IPS DF 6.9 (cell line): Measurements from ENCODE around the gene LEAP2.

Experiments used
- DNase-seq: peaks from one replicate; pipeline ENCODE4 v3.0.0-alpha.2; 2013; ENCODE audit warnings: low read depth, low spot score
- H3K27ac ChIP-seq: one replicate; pipeline ENCODE4 v1.5.1; 2013; ENCODE audit warnings: low read length, control low read depth
- H3K27me3 ChIP-seq: 2 replicates; pipeline ENCODE4 v1.6.1; 2013; ENCODE audit warnings: mild to moderate bottlenecking, low read length; ENCODE audit not compliant: control insufficient read depth, insufficient read depth
- H3K36me3 ChIP-seq: 2 replicates; pipeline ENCODE4 v1.6.1; 2013; ENCODE audit warnings: low read length; ENCODE audit not compliant: control insufficient read depth, insufficient read depth
- H3K4me1 ChIP-seq: 2 replicates; pipeline ENCODE4 v1.6.1; 2013; ENCODE audit warnings: low read length; ENCODE audit not compliant: control insufficient read depth, insufficient read depth
- H3K4me3 ChIP-seq: 2 replicates; pipeline ENCODE4 v1.5.1; 2013; ENCODE audit warnings: mild to moderate bottlenecking, low read length
- H3K9me3 ChIP-seq: 2 replicates; pipeline ENCODE4 v1.6.1; 2013; ENCODE audit warnings: low read length, inconsistent platforms; ENCODE audit not compliant: control insufficient read depth, insufficient read depth
- WGBS: extraction: QIAGEN DNeasy Blood & Tissue Kit; methylation state at CpG from one replicate; pipeline ENCODE4 v1.1.7; 2013; ENCODE audit warnings: mixed read lengths, missing lambda C conversion rate; ENCODE audit not compliant: insufficient read length, insufficient coverage; 5-methylcytosine and 5-hydroxymethylcytosine counted together

The LEAP2 gene

DNA sequence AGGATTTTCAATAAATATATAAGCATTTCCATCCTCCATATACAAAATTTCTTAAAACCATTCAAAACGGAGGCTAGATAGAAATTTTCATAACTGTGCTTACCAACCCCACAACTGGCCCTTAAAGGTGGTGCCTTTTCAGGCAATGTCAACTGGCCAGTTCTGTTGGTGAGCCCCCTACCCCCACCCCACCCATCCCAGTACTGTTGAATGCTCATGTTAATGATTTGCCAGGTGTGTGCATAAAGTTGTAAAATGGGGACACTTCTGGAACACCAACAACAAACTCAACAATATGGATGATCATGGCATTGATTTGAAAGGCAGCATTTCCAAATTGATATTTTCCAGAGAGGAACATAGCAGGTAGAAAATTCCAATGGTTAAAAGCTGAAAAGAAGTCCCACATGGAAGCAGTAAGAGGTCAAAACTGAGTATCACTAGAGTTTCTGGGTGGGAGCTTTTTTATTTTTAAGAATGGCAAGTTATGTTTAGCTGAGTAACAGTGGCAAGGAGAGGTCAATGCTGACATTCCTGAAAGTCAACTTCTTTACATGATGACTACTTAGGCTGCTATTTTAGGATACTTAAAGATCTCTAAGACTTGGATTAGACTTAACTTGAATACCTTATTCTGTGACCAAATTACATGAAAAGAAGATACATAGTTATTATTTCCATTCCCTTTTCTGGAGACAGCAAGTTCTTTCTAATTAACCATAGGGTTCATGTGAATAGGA lies 2.7 kb downstream of the LEAP2 start:
- Histone ChIP-seq H3K4me1 (no peaks in the 10 kb centered on the region), H3K9me3 (no peaks in the 10 kb centered on the region), H3K36me3 (peaks cover 5% of the 10 kb centered on the region; the same call in 1 of the 2 replicates), H3K27me3 (no peaks in the 10 kb centered on the region), H3K27ac (no peak overlapping the region), H3K4me3 (no peak overlapping the region)
- no peak for DNase-seq
- no CpG with 5 or more reads among the region's 1 CpG for WGBS

DNA sequence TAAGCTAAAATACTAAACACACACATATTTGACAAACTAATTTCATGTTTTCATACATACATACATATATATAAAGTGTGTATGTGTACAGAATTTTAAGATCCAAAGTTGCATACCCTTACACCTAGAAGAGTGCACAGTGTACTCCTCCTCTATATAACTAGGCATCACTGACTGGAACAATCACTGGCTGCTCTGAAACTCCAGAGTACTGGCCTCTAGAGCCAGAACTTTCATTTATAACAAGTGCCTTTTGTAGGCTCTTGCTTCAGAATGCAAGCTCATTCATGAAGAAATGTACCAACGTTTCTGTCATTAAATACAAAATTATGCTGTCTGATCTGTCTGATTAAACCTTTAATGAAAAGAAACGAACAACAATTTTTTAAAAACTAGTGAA lies 4.0 kb downstream of the LEAP2 start:
- Histone ChIP-seq H3K4me1 (no peaks in the 10 kb centered on the region), H3K27ac (no peak overlapping the region), H3K4me3 (no peak overlapping the region), H3K9me3 (no peaks in the 10 kb centered on the region), H3K36me3 (peaks cover 3% of the 10 kb centered on the region; the same call in 1 of the 2 replicates), H3K27me3 (no peaks in the 10 kb centered on the region)
- DNase-seq, result no peak
- WGBS, result no CpG with 5 or more reads among the region's 2 CpGs

DNA sequence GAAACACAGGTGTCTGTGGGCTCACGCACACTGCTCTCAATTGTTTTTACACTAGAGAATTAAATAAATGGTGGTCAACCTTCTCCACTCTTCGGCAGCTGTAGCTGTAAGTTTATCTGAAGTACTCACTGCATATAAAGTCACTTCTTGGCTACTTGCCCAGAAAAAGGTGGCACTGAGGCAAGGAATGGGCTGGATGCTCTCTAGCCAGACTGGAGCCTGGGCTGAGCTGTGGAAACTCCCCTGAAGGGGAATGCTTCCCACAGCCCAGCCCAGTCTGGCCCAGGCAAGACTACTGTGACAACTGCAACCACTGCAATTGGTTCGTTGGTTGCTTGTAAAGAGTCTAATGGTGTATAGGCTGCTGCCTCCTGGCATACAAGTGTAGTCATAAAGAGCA lies 4.5 kb downstream of the LEAP2 start:
- H3K27me3 ChIP-seq, result no peaks in the 10 kb centered on the region
- no peaks in the 10 kb centered on the region for H3K9me3 ChIP-seq
- H3K4me1 ChIP-seq, result no peaks in the 10 kb centered on the region
- no peak overlapping the region for H3K4me3 ChIP-seq
- peaks cover 3% of the 10 kb centered on the region; the same call in 1 of the 2 replicates for H3K36me3 ChIP-seq
- no peak for DNase-seq
- no CpG with 5 or more reads among the region's 3 CpGs for WGBS
- no peak overlapping the region for H3K27ac ChIP-seq

GRCh38 chr5:132883261-132883834 lies 9.9 kb downstream of the LEAP2 start:
- no peaks in the 10 kb centered on the region for H3K27me3 ChIP-seq
- no peak for DNase-seq
- H3K27ac ChIP-seq, result no peak overlapping the region
- 100% methylated on average over 1 of the region's 2 CpGs for WGBS
- H3K36me3 ChIP-seq, result peaks cover 10% of the 10 kb centered on the region; the same call in 1 of the 2 replicates
- no peaks in the 10 kb centered on the region for H3K4me1 ChIP-seq
- H3K4me3 ChIP-seq, result no peak overlapping the region
- H3K9me3 ChIP-seq, result no peaks in the 10 kb centered on the region

- Histone ChIP-seq H3K4me3 (no peak overlapping the region), H3K27me3 (no peaks in the 10 kb centered on the region), H3K9me3 (no peaks in the 10 kb centered on the region), H3K4me1 (no peaks in the 10 kb centered on the region), H3K27ac (no peak overlapping the region), H3K36me3 (peaks cover 10% of the 10 kb centered on the region; the same call in 1 of the 2 replicates)
- DNase-seq, result no peak
- WGBS, result no CpG with 5 or more reads among the region's 2 CpGs
Observed at GRCh38 chr5:132884548-132884947, 11.1 kb downstream of the LEAP2 start.

DNA sequence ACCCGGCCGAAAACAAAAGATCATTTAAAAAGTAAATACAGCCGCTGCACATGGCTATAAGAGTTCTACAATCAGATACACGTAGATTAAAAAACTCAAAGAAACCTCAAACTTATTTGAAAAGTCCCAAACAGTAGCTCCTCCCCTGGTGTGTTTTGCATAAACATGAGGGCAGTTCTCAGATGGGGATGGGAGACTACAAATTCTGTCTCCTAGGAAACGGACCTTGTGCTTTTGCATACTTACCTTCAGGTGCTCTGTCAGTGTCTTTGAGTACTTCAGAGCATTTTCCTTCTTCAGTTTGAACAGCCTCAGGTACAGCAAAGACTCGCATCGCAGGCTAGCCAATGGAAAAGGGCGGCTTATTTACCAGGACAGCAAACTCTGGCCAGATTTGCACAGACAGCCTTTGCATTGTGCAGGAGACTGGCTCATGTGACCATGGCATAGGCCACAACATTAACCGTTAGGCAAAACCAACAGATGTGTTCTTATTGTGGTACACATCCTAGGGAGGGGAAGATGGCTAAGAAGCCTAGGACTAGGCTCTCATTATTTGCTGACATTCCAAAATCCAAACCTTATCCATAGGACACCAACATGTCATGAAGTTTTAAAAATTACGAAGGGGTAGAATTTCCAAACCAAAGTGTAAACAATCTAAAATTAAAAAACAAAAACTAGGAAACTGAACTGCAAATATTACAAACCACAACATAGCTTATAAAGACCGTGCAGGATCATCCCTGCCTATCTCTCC lies 12.8 kb downstream of the LEAP2 start:
- no peaks in the 10 kb centered on the region for H3K4me1 ChIP-seq

DNA sequence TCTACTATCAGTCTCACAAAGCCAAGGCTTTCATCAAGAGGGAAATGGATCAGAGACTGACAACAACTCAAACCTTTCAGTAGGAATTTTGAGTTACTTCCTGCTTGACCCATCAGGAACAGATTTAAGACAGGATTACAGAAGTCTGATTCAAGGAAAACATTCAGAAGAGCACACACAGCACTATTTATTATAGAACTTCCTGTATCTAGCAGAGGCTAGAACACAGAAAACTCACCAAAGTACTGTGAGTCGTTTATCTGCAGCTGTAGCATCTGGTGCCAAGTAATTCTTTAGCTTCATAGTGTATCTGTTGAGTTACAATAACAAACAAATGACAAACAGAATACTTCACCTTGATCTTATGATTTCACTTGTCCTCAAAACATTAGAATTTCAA lies 13.8 kb downstream of the LEAP2 start:
- no peaks in the 10 kb centered on the region for H3K4me1 ChIP-seq
- H3K9me3 ChIP-seq, result no peaks in the 10 kb centered on the region
- no CpG with 5 or more reads among the region's 1 CpG for WGBS
- DNase-seq, result no peak
- no peak overlapping the region for H3K4me3 ChIP-seq
- H3K27ac ChIP-seq, result no peak overlapping the region
- peaks cover 10% of the 10 kb centered on the region; the same call in 1 of the 2 replicates for H3K36me3 ChIP-seq
- H3K27me3 ChIP-seq, result no peaks in the 10 kb centered on the region

More for the DNA sequence above, 12.8 kb downstream of the LEAP2 start:
- H3K36me3 ChIP-seq, result peaks cover 7% of the 10 kb centered on the region; the same call in 1 of the 2 replicates
- H3K4me3 ChIP-seq, result no peak overlapping the region
- H3K27ac ChIP-seq, result no peak overlapping the region
- no peaks in the 10 kb centered on the region for H3K9me3 ChIP-seq
- WGBS, result no CpG with 5 or more reads among the region's 11 CpGs
- DNase-seq, result no peak
- H3K27me3 ChIP-seq, result no peaks in the 10 kb centered on the region

DNA sequence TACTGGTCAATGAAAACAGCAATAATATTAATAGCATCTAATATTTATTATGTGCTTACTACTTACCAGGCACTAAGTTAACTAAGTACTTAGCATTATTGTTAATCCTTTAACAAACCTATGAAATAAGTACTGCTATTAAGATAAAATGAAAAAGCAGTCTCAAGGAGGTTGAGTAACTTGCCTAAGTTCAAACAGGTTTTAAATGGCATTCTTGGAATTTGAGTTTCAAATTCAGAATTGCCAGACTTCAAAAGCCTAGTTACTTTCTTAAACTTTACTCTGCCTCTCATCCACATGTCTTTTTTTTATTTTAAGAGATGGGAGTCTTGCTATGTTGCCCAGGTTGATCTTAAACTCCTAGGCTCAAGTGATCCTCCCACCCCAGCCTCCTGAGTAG lies 16.0 kb downstream of the LEAP2 start:
- no peak overlapping the region for H3K4me3 ChIP-seq
- peaks cover 10% of the 10 kb centered on the region; the same call in 1 of the 2 replicates for H3K36me3 ChIP-seq
- no peak for DNase-seq
- no peaks in the 10 kb centered on the region for H3K27me3 ChIP-seq
- H3K4me1 ChIP-seq, result no peaks in the 10 kb centered on the region
- no peaks in the 10 kb centered on the region for H3K9me3 ChIP-seq
- H3K27ac ChIP-seq, result no peak overlapping the region

DNA sequence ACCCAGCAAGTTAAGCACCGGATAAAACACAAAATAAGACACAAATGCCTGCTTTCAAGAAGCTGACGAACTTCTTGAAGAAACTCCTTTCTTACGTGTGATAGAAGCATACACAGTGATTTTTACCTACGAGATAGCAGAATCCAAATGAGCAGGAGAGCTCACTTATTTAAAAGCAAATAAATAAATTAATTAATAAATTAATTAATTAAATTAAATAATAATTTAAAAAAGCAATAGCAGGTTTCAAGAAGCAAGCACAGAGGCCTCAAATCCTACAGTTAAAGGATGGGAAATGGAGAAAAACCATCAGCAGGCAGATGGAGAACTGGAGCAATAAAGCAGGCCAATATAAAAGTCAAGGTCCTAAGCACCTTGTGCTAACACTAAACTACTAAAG lies 17.3 kb downstream of the LEAP2 start:
- no peaks in the 10 kb centered on the region for H3K27me3 ChIP-seq
- no peak overlapping the region for H3K27ac ChIP-seq
- H3K4me1 ChIP-seq, result no peaks in the 10 kb centered on the region
- peaks cover 12% of the 10 kb centered on the region; the same call in 1 of the 2 replicates for H3K36me3 ChIP-seq
- no peaks in the 10 kb centered on the region for H3K9me3 ChIP-seq
- no peak overlapping the region for H3K4me3 ChIP-seq
- WGBS, result no CpG with 5 or more reads among the region's 4 CpGs
- DNase-seq, result no peak

- no peak for DNase-seq
- no peaks in the 10 kb centered on the region for H3K4me1 ChIP-seq
- H3K27ac ChIP-seq, result no peak overlapping the region
- H3K36me3 ChIP-seq, result peaks cover 16% of the 10 kb centered on the region; the same call in 1 of the 2 replicates
- H3K27me3 ChIP-seq, result no peaks in the 10 kb centered on the region
- no peak overlapping the region for H3K4me3 ChIP-seq
- WGBS, result no CpG with 5 or more reads among the region's 4 CpGs
- no peaks in the 10 kb centered on the region for H3K9me3 ChIP-seq
Observed at GRCh38 chr5:132895719-132896305, 22.3 kb downstream of the LEAP2 start.
